Suprapubic skin (tissue), 3 donors: ENCODE data around the gene TUBGCP6.

Experiments
- CTCF ChIP-seq, 2 donors: fragments of 200-600 bp in 1 of 2; fragments of 450-650 bp in 1 of 2; sonication (generic) in 1 of 2; IDR thresholded peaks; one replicate each; pipeline ENCODE4 v1.5.1; 2016 to 2019; ENCODE audit warnings: antibody characterized with exemption in 2 of 2, mild to moderate bottlenecking in 1 of 2, moderate library complexity in 1 of 2
- POLR2A ChIP-seq, 2 donors: fragments of 450-650 bp; IDR thresholded peaks; one replicate each; pipeline ENCODE4 v1.6.1; 2017; ENCODE audit warnings: antibody characterized with exemption in 2 of 2, mild to moderate bottlenecking in 2 of 2, moderate library complexity in 2 of 2

- TF ChIP-seq POLR2A (IDR thresholded peaks at IDR 0.05) = no peak
- TF ChIP-seq CTCF (IDR thresholded peaks at IDR 0.05) = no peak
Measured at GRCh38 chr22:50253941-50254340, 9.1 kb upstream of the TUBGCP6 start.
